ENCODE data around the gene KCTD7. TPM values are rescaled to one million over a fixed set of nuclear protein-coding genes. Genes with fewer than 3 reads are reported as not detected.
A peak's percentile ranks its signal among the peaks of the same experiment; 100 is the strongest.
"Not testable (repeated sequence)": the region's sequence is repeated elsewhere in the genome, so short reads cannot be mapped to it uniquely, and the experiment has no call there.

Gene KCTD7
- total and polyA plus RNA-seq, 2 donors, result 18.5 to 19.1 TPM

DNA sequence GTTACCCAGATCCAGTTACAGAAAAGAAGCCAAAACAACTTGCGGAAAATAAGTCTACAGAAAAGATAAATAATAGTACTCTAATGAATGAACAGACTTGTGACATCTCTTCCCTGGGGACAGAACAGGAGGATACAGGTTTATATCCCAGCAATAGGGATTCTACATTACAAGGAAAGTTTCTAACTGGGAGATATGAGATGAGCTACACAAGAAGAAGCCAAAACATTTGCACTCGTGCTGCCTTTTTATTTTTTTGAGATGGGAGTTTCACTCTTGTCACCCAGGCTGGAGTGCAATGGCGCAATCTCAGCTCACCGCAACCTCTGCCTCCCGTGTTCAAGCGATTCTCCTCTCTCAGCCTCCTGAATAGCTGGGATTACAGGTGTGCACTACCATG, 22.3 kb downstream of the KCTD7 start:
- WGBS, result 87% methylated on average over 6 of the region's 6 CpGs

GRCh38 chr7:66653719-66654274, 25.1 kb downstream of the KCTD7 start:
- H3K4me3 ChIP-seq (ENCODE audit: low read depth, low read length), result peak overlapping the region; percentile 67
- not testable (repeated sequence) for DNase-seq (ENCODE audit: extremely low spot score); H3K36me3 ChIP-seq (ENCODE audit: insufficient read depth); H3K4me1 ChIP-seq (ENCODE audit: insufficient read depth)
- 7% methylated on average over 41 of the region's 41 CpGs for WGBS
- peak overlapping the region; percentile 93 for H3K27ac ChIP-seq (ENCODE audit: low read depth)

More for the DNA sequence above, 22.3 kb downstream of the KCTD7 start:
- H3K4me1 ChIP-seq (ENCODE audit: insufficient read depth); H3K4me3 ChIP-seq (ENCODE audit: low read depth, low read length); H3K27ac ChIP-seq (ENCODE audit: low read depth); H3K36me3 ChIP-seq (ENCODE audit: insufficient read depth); DNase-seq (ENCODE audit: extremely low spot score): not testable (repeated sequence)

DNA sequence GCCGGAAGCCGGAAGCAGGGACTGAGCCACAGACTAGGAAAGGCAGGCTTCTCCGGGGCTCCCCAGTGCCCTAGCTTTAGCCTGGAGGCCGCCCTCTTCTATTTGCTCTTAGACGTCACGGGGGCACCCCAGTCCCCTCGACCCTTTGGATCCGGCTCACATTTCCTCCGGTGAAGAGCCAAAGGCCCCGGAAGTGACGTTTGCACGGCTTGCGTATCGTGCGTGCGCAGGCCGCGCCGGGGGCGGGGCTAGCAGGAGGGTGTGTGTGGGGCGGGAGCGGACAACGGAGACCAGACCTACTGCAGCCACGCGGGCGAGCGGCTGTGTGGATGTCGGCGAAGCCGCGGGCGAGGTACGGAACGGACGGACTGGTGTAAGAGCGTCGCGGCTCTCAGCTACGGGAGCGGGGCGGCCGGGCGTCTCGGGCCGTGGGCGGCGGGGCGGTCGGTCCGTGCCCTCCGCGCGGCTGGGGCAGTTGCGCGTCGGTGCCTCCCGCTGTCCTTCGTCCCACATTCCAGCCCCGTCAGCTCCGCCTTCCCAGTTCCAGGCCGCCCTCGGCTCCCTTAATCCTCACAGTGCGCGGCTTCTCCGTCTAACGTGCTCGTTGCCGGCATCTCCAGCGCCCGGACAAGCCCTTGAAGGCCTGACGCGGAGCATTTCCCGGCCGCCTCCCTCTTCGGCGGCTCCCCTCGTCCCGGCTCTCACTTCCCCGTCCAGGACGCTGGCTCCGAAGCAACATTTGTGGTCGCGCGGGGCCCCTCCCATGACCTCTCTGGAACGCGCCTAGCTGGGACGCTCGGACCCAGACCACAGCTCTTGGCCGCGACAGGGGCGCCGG, 25.8 kb downstream of the KCTD7 start:
- H3K4me3 ChIP-seq (ENCODE audit: low read depth, low read length), result peak overlapping the region; percentile 67
- under 1% methylated on average over 92 of the region's 92 CpGs for WGBS

GRCh38 chr7:66655113-66655806, 26.6 kb downstream of the KCTD7 start:
- not testable (repeated sequence) for DNase-seq (ENCODE audit: extremely low spot score)

More for the DNA sequence above, 25.8 kb downstream of the KCTD7 start:
- peak overlapping the region; percentile 93 for H3K27ac ChIP-seq (ENCODE audit: low read depth)
- H3K36me3 ChIP-seq (ENCODE audit: insufficient read depth), result no peaks in the 10 kb centered on the region
- DNase-seq (ENCODE audit: extremely low spot score), result peak; percentile 98
- no peaks in the 10 kb centered on the region for H3K4me1 ChIP-seq (ENCODE audit: insufficient read depth)

DNA sequence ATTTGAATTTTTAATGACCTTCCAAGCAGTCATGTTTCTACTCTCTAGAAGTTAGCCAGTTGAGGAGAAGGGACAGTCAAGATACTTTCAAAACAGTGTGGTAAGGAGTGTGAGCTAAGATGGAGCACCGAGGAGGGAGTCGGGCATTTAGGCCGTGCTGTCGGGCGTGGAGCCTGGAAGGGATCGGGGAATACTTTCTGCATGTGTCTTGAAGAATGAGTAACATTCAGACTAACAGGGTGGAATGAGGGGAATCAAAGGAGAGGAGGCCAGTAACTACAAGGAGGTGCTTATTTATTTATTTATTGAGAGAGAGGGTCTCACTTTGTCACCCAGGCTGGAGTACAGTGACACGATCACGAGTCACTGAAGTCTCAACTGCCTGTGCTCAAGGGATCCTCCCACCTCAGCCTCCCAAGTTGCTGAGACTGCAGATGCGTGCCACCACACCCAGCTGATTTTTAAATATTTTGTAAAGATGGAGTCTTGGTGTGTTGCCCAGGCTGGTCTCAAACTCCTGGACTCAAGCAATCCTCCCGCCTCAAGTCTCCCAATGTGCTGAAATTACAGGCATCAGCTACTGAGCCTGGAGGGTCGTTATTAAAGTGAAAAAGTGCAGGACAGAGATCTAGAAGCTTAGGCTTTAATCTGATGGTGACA, 27.3 kb downstream of the KCTD7 start:
- H3K4me3 ChIP-seq (ENCODE audit: low read depth, low read length); DNase-seq (ENCODE audit: extremely low spot score); H3K27ac ChIP-seq (ENCODE audit: low read depth); H3K36me3 ChIP-seq (ENCODE audit: insufficient read depth); H3K4me1 ChIP-seq (ENCODE audit: insufficient read depth): not testable (repeated sequence)
- 47% methylated on average over 11 of the region's 11 CpGs for WGBS

More at GRCh38 chr7:66655113-66655806, 26.6 kb downstream of the KCTD7 start:
- H3K27ac ChIP-seq (ENCODE audit: low read depth), result peak overlapping the region; percentile 93
- not testable (repeated sequence) for H3K4me1 ChIP-seq (ENCODE audit: insufficient read depth); H3K36me3 ChIP-seq (ENCODE audit: insufficient read depth)
- 5% methylated on average over 28 of the region's 28 CpGs for WGBS
- H3K4me3 ChIP-seq (ENCODE audit: low read depth, low read length), result peak overlapping the region; percentile 67

DNA sequence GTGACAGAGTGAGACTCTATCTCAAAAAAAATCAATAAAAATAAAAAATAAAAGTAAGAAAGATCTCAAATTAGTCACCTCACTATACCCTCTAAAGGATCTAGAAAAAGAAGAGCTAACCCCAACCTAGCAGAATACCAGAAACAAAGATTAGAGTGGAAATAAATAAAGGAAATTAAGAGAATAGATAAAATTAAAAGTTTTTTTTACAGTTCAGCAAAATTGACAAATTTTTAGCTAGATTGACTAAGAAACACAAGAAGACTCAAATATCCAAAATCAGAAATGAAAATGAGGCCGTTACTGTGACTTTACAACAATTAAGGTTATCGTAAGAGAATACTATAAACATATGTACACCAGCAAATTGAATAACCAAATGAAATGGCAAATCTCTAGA, 29.1 kb downstream of the KCTD7 start:
- no peak for DNase-seq (ENCODE audit: extremely low spot score)
- Histone ChIP-seq H3K4me3 (ENCODE audit: low read depth, low read length) (no peak overlapping the region), H3K36me3 (ENCODE audit: insufficient read depth) (no peaks in the 10 kb centered on the region), H3K4me1 (ENCODE audit: insufficient read depth) (no peaks in the 10 kb centered on the region), H3K27ac (ENCODE audit: low read depth) (no peak overlapping the region)
- WGBS, result 98% methylated on average over 2 of the region's 2 CpGs

GRCh38 chr7:66662646-66663264, 34.1 kb downstream of the KCTD7 start:
- no peak overlapping the region for H3K27ac ChIP-seq (ENCODE audit: low read depth)
- H3K4me1 ChIP-seq (ENCODE audit: insufficient read depth), result no peaks in the 10 kb centered on the region
- no peak for DNase-seq (ENCODE audit: extremely low spot score)
- H3K36me3 ChIP-seq (ENCODE audit: insufficient read depth), result no peaks in the 10 kb centered on the region
- no peak overlapping the region for H3K4me3 ChIP-seq (ENCODE audit: low read depth, low read length)
- 95% methylated on average over 16 of the region's 16 CpGs for WGBS

DNA sequence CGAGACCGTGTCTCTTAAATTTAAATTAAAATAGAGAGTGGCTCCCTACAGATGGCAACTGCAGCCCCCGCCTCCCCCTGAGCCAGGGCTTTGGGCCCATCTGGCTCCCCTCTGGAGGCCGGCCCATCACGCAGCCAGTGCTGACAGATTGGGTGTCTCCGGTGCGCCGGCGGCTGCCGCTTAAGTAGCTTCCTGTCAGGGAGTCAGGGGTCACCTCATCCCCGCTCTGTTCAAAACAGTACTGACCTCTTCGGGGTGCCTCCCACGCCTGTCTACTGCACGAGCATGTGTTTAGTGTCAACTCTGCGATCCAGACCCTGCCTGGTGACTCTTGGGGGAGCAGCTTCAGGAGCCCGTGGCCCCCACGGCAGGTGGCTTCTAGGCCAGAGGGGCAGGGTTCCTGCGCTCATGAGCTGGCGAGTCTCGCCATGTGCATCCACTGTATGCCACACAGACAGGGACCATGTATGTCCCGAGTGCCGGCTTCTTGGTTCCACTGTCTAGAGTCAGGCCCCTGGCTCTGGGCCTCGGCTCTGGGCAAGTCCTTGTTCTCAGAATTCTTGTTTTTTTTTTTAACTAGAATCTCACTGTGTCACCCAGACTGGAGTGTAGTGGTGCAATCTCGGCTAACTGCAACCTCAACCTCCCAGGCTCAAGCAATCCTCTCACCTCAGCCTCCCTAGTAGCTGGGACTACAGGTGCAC, 36.1 kb downstream of the KCTD7 start:
- no peak for DNase-seq (ENCODE audit: extremely low spot score)
- no peaks in the 10 kb centered on the region for H3K4me1 ChIP-seq (ENCODE audit: insufficient read depth)
- no peak overlapping the region for H3K4me3 ChIP-seq (ENCODE audit: low read depth, low read length)
- no peaks in the 10 kb centered on the region for H3K36me3 ChIP-seq (ENCODE audit: insufficient read depth)
- no peak overlapping the region for H3K27ac ChIP-seq (ENCODE audit: low read depth)
- WGBS, result 72% methylated on average over 24 of the region's 24 CpGs

DNA sequence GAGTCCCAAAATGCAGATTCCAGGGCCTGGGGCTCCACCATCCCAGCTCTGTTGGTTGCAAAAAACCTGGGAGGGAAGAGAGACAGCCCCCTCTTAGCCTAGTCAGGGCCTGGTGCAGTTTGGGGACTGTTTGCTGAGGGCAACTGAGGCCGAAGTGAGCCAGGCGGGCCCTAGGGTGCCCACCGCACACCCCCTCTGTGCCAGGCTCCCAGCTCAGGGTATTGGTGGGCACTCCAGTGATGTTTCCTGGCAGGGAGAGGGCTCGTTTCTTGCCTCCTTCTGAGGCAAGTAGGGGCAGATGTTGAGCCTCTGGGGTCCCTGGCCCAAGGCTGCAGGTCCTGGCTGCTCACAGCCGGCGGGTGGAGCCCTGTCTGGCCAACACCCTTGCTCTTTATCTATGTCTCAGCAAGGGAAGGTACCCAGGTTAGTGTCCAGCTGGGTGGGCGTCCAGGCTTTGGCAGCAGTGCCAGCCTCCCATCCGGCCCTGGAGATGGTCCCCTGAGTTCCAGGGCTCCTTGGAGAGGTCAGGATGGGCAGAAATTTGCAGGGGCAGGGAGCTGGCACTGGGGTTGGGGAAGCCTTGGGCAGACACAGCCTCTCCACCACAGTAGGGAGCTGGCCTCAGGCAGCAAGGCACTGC, 37.8 kb downstream of the KCTD7 start:
- Histone ChIP-seq H3K36me3 (ENCODE audit: insufficient read depth) (no peaks in the 10 kb centered on the region), H3K4me3 (ENCODE audit: low read depth, low read length) (no peak overlapping the region), H3K4me1 (ENCODE audit: insufficient read depth) (no peaks in the 10 kb centered on the region), H3K27ac (ENCODE audit: low read depth) (no peak overlapping the region)
- no peak for DNase-seq (ENCODE audit: extremely low spot score)
- 85% methylated on average over 8 of the region's 8 CpGs for WGBS

DNA sequence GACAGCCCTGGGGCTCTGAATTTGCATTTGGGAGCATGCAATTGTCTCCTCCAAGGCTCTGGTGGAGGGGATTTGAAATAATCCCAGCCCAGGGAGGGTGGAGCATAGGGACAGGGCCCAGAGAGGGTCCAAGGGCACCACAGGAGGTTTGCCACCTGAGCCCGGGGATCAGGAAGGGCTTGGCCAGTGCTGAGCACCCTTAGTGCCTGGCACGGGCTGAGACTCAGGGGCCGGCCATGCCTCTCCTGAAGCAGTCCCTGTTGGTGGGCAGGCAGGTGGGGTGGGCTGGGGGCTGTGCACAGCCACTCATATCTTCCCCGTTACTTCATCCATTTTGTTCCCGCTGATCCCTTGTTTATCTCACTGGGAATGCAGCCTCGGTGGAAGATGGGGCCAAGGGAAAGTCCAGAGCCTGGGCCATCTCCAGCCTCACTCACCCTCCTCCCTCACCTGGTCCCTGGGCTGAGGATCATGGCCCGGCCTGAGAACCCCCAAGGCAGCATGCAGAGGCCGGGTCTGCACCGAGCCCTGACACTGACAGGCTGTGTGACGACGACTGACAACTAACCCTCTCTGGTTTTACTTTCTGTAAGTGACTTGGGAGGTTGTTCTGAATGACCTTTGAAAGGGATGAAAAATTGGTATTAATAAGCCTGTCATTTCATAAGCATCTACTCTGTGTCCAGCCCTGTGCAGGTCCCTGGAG, 38.5 kb downstream of the KCTD7 start:
- no peaks in the 10 kb centered on the region for H3K36me3 ChIP-seq (ENCODE audit: insufficient read depth)
- WGBS, result 80% methylated on average over 11 of the region's 11 CpGs
- H3K4me1 ChIP-seq (ENCODE audit: insufficient read depth), result no peaks in the 10 kb centered on the region
- DNase-seq (ENCODE audit: extremely low spot score), result no peak
- H3K4me3 ChIP-seq (ENCODE audit: low read depth, low read length), result no peak overlapping the region
- no peak overlapping the region for H3K27ac ChIP-seq (ENCODE audit: low read depth)

- DNase-seq (ENCODE audit: extremely low spot score), result no peak
- 94% methylated on average over 7 of the region's 7 CpGs for WGBS
- H3K4me1 ChIP-seq (ENCODE audit: insufficient read depth), result no peaks in the 10 kb centered on the region
- H3K36me3 ChIP-seq (ENCODE audit: insufficient read depth), result no peaks in the 10 kb centered on the region
- no peak overlapping the region for H3K4me3 ChIP-seq (ENCODE audit: low read depth, low read length)
- H3K27ac ChIP-seq (ENCODE audit: low read depth), result no peak overlapping the region
These were observed 39.4 kb downstream of the KCTD7 start for GRCh38 chr7:66668112-66668511.

DNA sequence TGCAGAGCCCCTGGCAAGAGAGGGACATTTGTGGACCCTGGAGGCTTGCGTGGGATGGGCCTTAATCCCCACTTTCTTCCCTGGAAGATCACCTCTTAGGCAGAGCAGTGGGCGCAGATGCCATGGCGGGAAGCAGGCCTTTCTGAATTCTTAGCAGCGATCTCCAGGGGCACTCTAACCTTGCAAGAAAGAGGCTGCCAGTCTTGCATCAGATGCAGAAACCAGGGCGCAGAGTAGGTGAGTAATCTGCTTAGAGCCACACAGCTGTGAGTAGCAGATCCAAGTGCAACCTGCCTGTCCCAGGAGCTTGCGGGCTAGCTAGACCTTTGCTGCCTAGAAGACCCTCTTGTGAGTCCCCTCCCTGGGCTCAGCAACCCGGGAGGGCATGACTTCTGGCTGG, 40.0 kb downstream of the KCTD7 start:
- H3K36me3 ChIP-seq (ENCODE audit: insufficient read depth), result no peaks in the 10 kb centered on the region
- H3K4me1 ChIP-seq (ENCODE audit: insufficient read depth), result no peaks in the 10 kb centered on the region
- no peak overlapping the region for H3K4me3 ChIP-seq (ENCODE audit: low read depth, low read length)
- 93% methylated on average over 7 of the region's 7 CpGs for WGBS
- no peak overlapping the region for H3K27ac ChIP-seq (ENCODE audit: low read depth)
- no peak for DNase-seq (ENCODE audit: extremely low spot score)
